ENCODE measurements around the gene OOEP. TPM values are rescaled to one million over a fixed set of nuclear protein-coding genes. Genes with fewer than 3 reads are reported as not detected.

OOEP gene
- total RNA-seq, 1 experiment from 2014 or later, result 10.9 TPM

GRCh38 chr6:73363537-73363875, 6.2 kb downstream of the OOEP start:
- Histone ChIP-seq H3K27me3 (ENCODE audit: insufficient read depth, low read depth) (no peaks in the 10 kb centered on the region), H3F3A (ENCODE audit: insufficient read depth, low read depth) (no peaks in the 10 kb centered on the region), H3K27ac (no peak overlapping the region), H3K4me1 (replicated peaks; ENCODE audit: insufficient read depth) (no peaks in the 10 kb centered on the region), H3K36me3 (ENCODE audit: low read depth) (no peaks in the 10 kb centered on the region), H4K20me1 (ENCODE audit: insufficient read depth) (no peaks in the 10 kb centered on the region), H3K9me3 (ENCODE audit: insufficient read depth, low read depth) (no peaks in the 10 kb centered on the region), H2AFZ (no peak overlapping the region), H3K4me3 (no peak overlapping the region), H3K4me2 (no peak overlapping the region), H3K9me2 (ENCODE audit: insufficient read depth) (no peaks in the 10 kb centered on the region), H3K79me2 (ENCODE audit: low read depth) (no peaks in the 10 kb centered on the region)
- TF ChIP-seq EZH2 (IDR thresholded peaks at IDR 0.05; ENCODE audit: low read depth) (no peak), CTCF (conservative IDR thresholded peaks at IDR 0.05) (no peak)
- DNase-seq, result no peak
- intact Hi-C loops (cut with micrococcal nuclease; ENCODE audit: unreplicated experiment), result no loop called here
- no TSS peak for BruUV-seq (replicated peaks)
- ChIA-PET CTCF (no interaction called here), POLR2A (ENCODE audit: unreplicated experiment) (no interaction called here)

GRCh38 chr6:73362869-73363536, 6.7 kb downstream of the OOEP start:
- BruUV-seq (replicated peaks), result no TSS peak
- POLR2A ChIA-PET (ENCODE audit: unreplicated experiment), result interaction anchor here (0.7 kb wide), 1 partner anchor 225 kb away, joined by 4 read pairs; no protein-coding TSS in a partner anchor

GRCh38 chr6:73362358-73362757, 7.3 kb downstream of the OOEP start, which contains the start of gene KHDC3L:
TSS of gene KHDC3L (plus strand) at chr6:73362658. CDS start at chr6:73362730, 72 bp downstream.
- H3K27me3 ChIP-seq (ENCODE audit: insufficient read depth, low read depth), result no peaks in the 10 kb centered on the region
- TF ChIP-seq CTCF (conservative IDR thresholded peaks at IDR 0.05), result no peak
- no peak for TF ChIP-seq EZH2 (IDR thresholded peaks at IDR 0.05; ENCODE audit: low read depth)
- intact Hi-C loops (cut with micrococcal nuclease; ENCODE audit: unreplicated experiment), result no loop called here
- no peaks in the 10 kb centered on the region for H3K9me2 ChIP-seq (ENCODE audit: insufficient read depth)
- H3K4me2 ChIP-seq, result no peak within 1 kb of the TSS
- no peaks in the 10 kb centered on the region for H3K4me1 ChIP-seq (replicated peaks; ENCODE audit: insufficient read depth)
- no peak within 1 kb of the TSS for H3K27ac ChIP-seq
- CTCF ChIA-PET, result no interaction called here
- H3K79me2 ChIP-seq (ENCODE audit: low read depth), result no peaks in the 10 kb centered on the region
- no peaks in the 10 kb centered on the region for H3F3A ChIP-seq (ENCODE audit: insufficient read depth, low read depth)
- no peak within 1 kb of the TSS for H3K4me3 ChIP-seq
- no peak for DNase-seq
- no peak within 1 kb of the TSS for H2AFZ ChIP-seq
- H4K20me1 ChIP-seq (ENCODE audit: insufficient read depth), result no peaks in the 10 kb centered on the region
- BruUV-seq (replicated peaks), result no TSS peak
- no peaks in the 10 kb centered on the region for H3K36me3 ChIP-seq (ENCODE audit: low read depth)
- POLR2A ChIA-PET (ENCODE audit: unreplicated experiment), result interaction anchor here (0.7 kb wide), 1 partner anchor 224 kb away, joined by 4 read pairs; no protein-coding TSS in a partner anchor
- no peaks in the 10 kb centered on the region for H3K9me3 ChIP-seq (ENCODE audit: insufficient read depth, low read depth)

More at GRCh38 chr6:73362869-73363536, 6.7 kb downstream of the OOEP start:
- CTCF ChIA-PET, result no interaction called here
- Histone ChIP-seq H3K4me1 (replicated peaks; ENCODE audit: insufficient read depth) (no peaks in the 10 kb centered on the region), H3K36me3 (ENCODE audit: low read depth) (no peaks in the 10 kb centered on the region), H3K27me3 (ENCODE audit: insufficient read depth, low read depth) (no peaks in the 10 kb centered on the region), H3K4me3 (no peak overlapping the region), H3K27ac (no peak overlapping the region), H3K79me2 (ENCODE audit: low read depth) (no peaks in the 10 kb centered on the region), H3K9me2 (ENCODE audit: insufficient read depth) (no peaks in the 10 kb centered on the region), H4K20me1 (ENCODE audit: insufficient read depth) (no peaks in the 10 kb centered on the region), H2AFZ (no peak overlapping the region), H3K9me3 (ENCODE audit: insufficient read depth, low read depth) (no peaks in the 10 kb centered on the region), H3F3A (ENCODE audit: insufficient read depth, low read depth) (no peaks in the 10 kb centered on the region), H3K4me2 (no peak overlapping the region)
- DNase-seq, result no peak
- TF ChIP-seq EZH2 (IDR thresholded peaks at IDR 0.05; ENCODE audit: low read depth) (no peak), CTCF (conservative IDR thresholded peaks at IDR 0.05) (no peak)
- intact Hi-C loops (cut with micrococcal nuclease; ENCODE audit: unreplicated experiment), result no loop called here
